Measurements from ENCODE around the gene BBS5. TPM values are rescaled to one million over a fixed set of nuclear protein-coding genes. Genes with fewer than 3 reads are reported as not detected.

Gene BBS5
- total RNA-seq, 1 experiment from 2014 or later = 3.2 TPM

DNA sequence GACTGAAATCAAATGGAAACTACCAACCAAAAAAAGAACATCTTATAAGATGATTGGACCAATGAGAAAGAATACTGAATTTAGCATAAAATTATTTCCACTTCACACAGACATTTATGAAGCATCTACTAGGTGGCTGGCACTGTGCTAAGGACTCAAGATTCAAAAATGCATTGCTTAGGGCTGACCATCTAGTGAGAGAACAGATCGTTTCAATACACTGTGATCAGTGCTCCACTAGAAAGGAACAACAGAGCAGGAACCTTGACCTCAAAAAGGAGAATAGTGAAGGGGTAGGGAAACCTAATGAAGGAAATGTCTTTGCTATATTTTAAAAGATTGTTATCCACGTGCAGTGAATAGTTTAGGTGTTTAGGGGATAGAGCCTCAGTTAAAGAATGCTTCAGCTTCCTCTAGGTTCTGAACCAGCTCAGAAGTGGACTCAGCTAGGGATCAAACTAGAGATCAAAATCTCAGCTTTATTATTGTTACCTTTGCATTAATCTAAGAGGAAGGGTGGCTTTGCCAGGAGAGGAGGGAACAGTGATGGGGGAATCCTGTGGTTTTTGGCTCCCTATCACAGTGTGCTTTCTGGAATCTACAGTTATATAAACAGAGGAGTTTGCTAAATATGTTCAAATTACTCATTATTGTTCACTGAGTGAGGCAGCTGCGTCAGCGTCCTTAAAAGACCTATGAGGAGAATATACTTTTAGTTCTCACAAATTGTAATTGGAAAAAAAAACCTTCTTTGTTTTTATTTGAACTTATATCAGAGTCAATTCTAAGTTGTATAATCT, 16.2 kb upstream of the BBS5 start:
- no peaks in the 10 kb centered on the region for H3K9me3 ChIP-seq
- POLR2A ChIA-PET = no interaction called here
- Mint-ChIP-seq H3K27ac (ENCODE audit: unreplicated experiment) (no peak overlapping the region), H3K4me1 (ENCODE audit: low read depth, unreplicated experiment) (no peaks in the 10 kb centered on the region), H3K9me3 (ENCODE audit: unreplicated experiment) (no peaks in the 10 kb centered on the region), H3K4me3 (ENCODE audit: unreplicated experiment) (no peak overlapping the region), H3K27me3 (ENCODE audit: insufficient read depth, unreplicated experiment) (no peaks in the 10 kb centered on the region), H3K36me3 (ENCODE audit: insufficient read depth, unreplicated experiment) (peaks cover 6% of the 10 kb centered on the region)
- H3K4me1 ChIP-seq = no peaks in the 10 kb centered on the region
- no peak overlapping the region for H3K4me3 ChIP-seq (ENCODE audit: low read depth, low read length)
- BruUV-seq (replicated peaks) = no TSS peak
- intact Hi-C loops (cut with micrococcal nuclease; ENCODE audit: unreplicated experiment) = no loop called here
- CTCF ChIA-PET = no interaction called here
- DNase-seq = no peak
- no peak for TF ChIP-seq CTCF (IDR thresholded peaks at IDR 0.05; ENCODE audit: insufficient read depth in 1 of 2, low read depth in 1 of 2, low read length in 1 of 2, severe bottlenecking in 1 of 2, unreplicated experiment in 1 of 2)
- no peaks in the 10 kb centered on the region for H3K36me3 ChIP-seq (ENCODE audit: control insufficient read depth, insufficient read depth, low read length)
- no peaks in the 10 kb centered on the region for H3K27me3 ChIP-seq (replicated peaks; ENCODE audit: control insufficient read depth, insufficient read depth, low read length)

- ChIA-PET CTCF (interaction anchor here (0.7 kb wide), 1 partner anchor 15 kb away, joined by 3 read pairs; the partner anchor contains the start of gene BBS5), POLR2A (no interaction called here)
- Histone ChIP-seq H3K4me3 (ENCODE audit: low read depth, low read length) (no peak overlapping the region), H3K27me3 (replicated peaks; ENCODE audit: control insufficient read depth, insufficient read depth, low read length) (no peaks in the 10 kb centered on the region), H3K9me3 (no peaks in the 10 kb centered on the region), H3K36me3 (ENCODE audit: control insufficient read depth, insufficient read depth, low read length) (no peaks in the 10 kb centered on the region), H3K4me1 (no peaks in the 10 kb centered on the region)
- no peak for TF ChIP-seq CTCF (IDR thresholded peaks at IDR 0.05; ENCODE audit: insufficient read depth in 1 of 2, low read depth in 1 of 2, low read length in 1 of 2, severe bottlenecking in 1 of 2, unreplicated experiment in 1 of 2)
- no TSS peak for BruUV-seq (replicated peaks)
- Mint-ChIP-seq H3K9me3 (ENCODE audit: unreplicated experiment) (no peaks in the 10 kb centered on the region), H3K27me3 (ENCODE audit: insufficient read depth, unreplicated experiment) (no peaks in the 10 kb centered on the region), H3K4me3 (ENCODE audit: unreplicated experiment) (no peak overlapping the region), H3K27ac (ENCODE audit: unreplicated experiment) (peak overlapping the region; percentile 6), H3K4me1 (ENCODE audit: low read depth, unreplicated experiment) (no peaks in the 10 kb centered on the region), H3K36me3 (ENCODE audit: insufficient read depth, unreplicated experiment) (peaks cover 6% of the 10 kb centered on the region)
- DNase-seq = no peak
- intact Hi-C loops (cut with micrococcal nuclease; ENCODE audit: unreplicated experiment) = no loop called here
Measured at GRCh38 chr2:169464466-169464865, 14.8 kb upstream of the BBS5 start.

DNA sequence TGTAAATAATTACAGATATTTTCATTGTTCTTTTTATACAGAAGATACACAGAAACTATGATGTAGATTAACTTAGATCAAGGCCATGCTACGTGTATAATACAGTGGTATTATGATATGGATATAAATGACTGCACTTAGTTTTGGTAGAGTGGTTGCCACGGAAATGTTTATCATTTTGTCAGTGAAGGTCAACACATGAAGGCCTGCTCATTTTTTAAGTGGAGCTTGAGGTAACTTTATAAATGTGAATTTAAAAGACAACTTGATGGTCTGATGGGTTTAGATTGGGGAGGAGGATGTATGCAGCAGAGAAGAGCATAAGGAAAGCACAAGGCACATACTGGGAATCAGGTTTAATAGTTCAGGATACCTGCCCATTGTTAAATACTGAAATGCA, 14.4 kb upstream of the BBS5 start:
- Histone ChIP-seq H3K4me1 (no peaks in the 10 kb centered on the region), H3K27me3 (replicated peaks; ENCODE audit: control insufficient read depth, insufficient read depth, low read length) (no peaks in the 10 kb centered on the region), H3K36me3 (ENCODE audit: control insufficient read depth, insufficient read depth, low read length) (no peaks in the 10 kb centered on the region), H3K9me3 (no peaks in the 10 kb centered on the region), H3K4me3 (ENCODE audit: low read depth, low read length) (no peak overlapping the region)
- H3K36me3 Mint-ChIP-seq (ENCODE audit: insufficient read depth, unreplicated experiment) = peaks cover 6% of the 10 kb centered on the region
- peak overlapping the region; percentile 6 for H3K27ac Mint-ChIP-seq (ENCODE audit: unreplicated experiment)
- TF ChIP-seq CTCF (IDR thresholded peaks at IDR 0.05; ENCODE audit: insufficient read depth in 1 of 2, low read depth in 1 of 2, low read length in 1 of 2, severe bottlenecking in 1 of 2, unreplicated experiment in 1 of 2) = no peak
- no peak for DNase-seq
- H3K9me3 Mint-ChIP-seq (ENCODE audit: unreplicated experiment) = no peaks in the 10 kb centered on the region
- no peaks in the 10 kb centered on the region for H3K4me1 Mint-ChIP-seq (ENCODE audit: low read depth, unreplicated experiment)
- BruUV-seq (replicated peaks) = no TSS peak
- ChIA-PET POLR2A (no interaction called here), CTCF (interaction anchor here (0.7 kb wide), 1 partner anchor 14 kb away, joined by 3 read pairs; the partner anchor contains the start of gene BBS5)
- no peak overlapping the region for H3K4me3 Mint-ChIP-seq (ENCODE audit: unreplicated experiment)
- no peaks in the 10 kb centered on the region for H3K27me3 Mint-ChIP-seq (ENCODE audit: insufficient read depth, unreplicated experiment)
- intact Hi-C loops (cut with micrococcal nuclease; ENCODE audit: unreplicated experiment) = no loop called here
